Ovary (tissue), 3 donors: ENCODE results near the gene KRTAP22-2.

Source experiments
- CTCF ChIP-seq, 3 donors: fragments of 450-650 bp in 2 of 3; fragments of 200-600 bp in 1 of 3; IDR thresholded peaks; one replicate each; pipeline versions ENCODE4 v1.5.1 to v1.8.0; 2016 to 2022; ENCODE audit warnings: antibody characterized with exemption in 3 of 3, mild to moderate bottlenecking in 1 of 3
- EP300 ChIP-seq: sonication (generic); formaldehyde crosslinking; IDR thresholded peaks from one replicate; pipeline ENCODE4 v1.6.1; 2017; ENCODE audit warnings: antibody characterized with exemption
- POLR2A ChIP-seq: fragments of 450-650 bp; IDR thresholded peaks from one replicate; pipeline ENCODE4 v1.6.1; 2017; ENCODE audit warnings: antibody characterized with exemption, mild to moderate bottlenecking, moderate library complexity
- donor health status: DM: no; HTN: no; CAD: no.

GRCh38 chr21:30600787-30601186 lies 10.6 kb upstream of the KRTAP22-2 start, which contains the start of gene KRTAP22-1:
- TF ChIP-seq POLR2A = no peak
- TF ChIP-seq CTCF (IDR thresholded peaks at IDR 0.05) = no peak
- no peak for TF ChIP-seq EP300
